Activated CD4-positive, alpha-beta T cell treated with anti-CD3 and anti-CD28 coated beads, Interleukin-2, amount 10 ng/mL, durations not matched to agents 24 days and 14 days (primary cell): ENCODE measurements around the gene TVP23A. TPM values are rescaled to one million over a fixed set of nuclear protein-coding genes. Genes with fewer than 3 reads are reported as not detected.
"Not testable (repeated sequence)": the region's sequence is repeated elsewhere in the genome, so short reads cannot be mapped to it uniquely, and the experiment has no call there.

ENCODE experiments used
- DNase-seq: peaks from one replicate; pipeline ENCODE4 v3.0.0; 2022
- H3K27ac Mint-ChIP-seq: one replicate; pipeline ENCODE4 v1.8.0; 2022; ENCODE audit warnings: mild to moderate bottlenecking, mixed read lengths
- H3K27me3 Mint-ChIP-seq: one replicate; pipeline ENCODE4 v1.8.0; 2022; ENCODE audit warnings: mixed read lengths
- H3K36me3 Mint-ChIP-seq: one replicate; pipeline ENCODE4 v1.8.0; 2022; ENCODE audit warnings: low read depth, mild to moderate bottlenecking, mixed read lengths
- H3K4me1 Mint-ChIP-seq: one replicate; pipeline ENCODE4 v1.8.0; 2021; ENCODE audit warnings: mixed read lengths
- H3K4me3 Mint-ChIP-seq: one replicate; pipeline ENCODE4 v1.8.0; 2022; ENCODE audit warnings: mild to moderate bottlenecking, moderate library complexity, mixed read lengths
- H3K9me3 Mint-ChIP-seq: one replicate; pipeline ENCODE4 v1.8.0; 2021; ENCODE audit warnings: mixed read lengths
- intact Hi-C: fragments of 100-400 bp; cut with micrococcal nuclease; formaldehyde crosslinking; loops from one replicate; pipeline ENCODE4 v1.15.1; 2023
- total RNA-seq: library from RNA; stranded (reverse); gene quantifications from 2 replicates; pipeline ENCODE4 v1.2.3, GENCODE V29; 2022

TVP23A gene
- total RNA-seq, 1 donor from 2014 or later = not detected

GRCh38 chr16:10830240-10830639 is 11.6 kb upstream of the TVP23A start:
- H3K9me3 Mint-ChIP-seq, H3K4me3 Mint-ChIP-seq, H3K4me1 Mint-ChIP-seq, DNase-seq, H3K27ac Mint-ChIP-seq, H3K36me3 Mint-ChIP-seq, intact Hi-C loops: not testable (repeated sequence)
- H3K27me3 Mint-ChIP-seq = peaks cover 13% of the 10 kb centered on the region

- DNase-seq, H3K4me1 Mint-ChIP-seq, H3K27ac Mint-ChIP-seq, H3K4me3 Mint-ChIP-seq, H3K36me3 Mint-ChIP-seq, H3K9me3 Mint-ChIP-seq, intact Hi-C loops: not testable (repeated sequence)
- H3K27me3 Mint-ChIP-seq = peaks cover 13% of the 10 kb centered on the region
Measured at GRCh38 chr16:10829390-10830098, 10.9 kb upstream of the TVP23A start.

GRCh38 chr16:10828851-10829366 is 10.3 kb upstream of the TVP23A start:
- no peak overlapping the region for H3K27ac Mint-ChIP-seq
- H3K4me1 Mint-ChIP-seq = no peaks in the 10 kb centered on the region
- DNase-seq = no peak
- intact Hi-C loops = no loop called here
- H3K27me3 Mint-ChIP-seq = peaks cover 13% of the 10 kb centered on the region
- no peaks in the 10 kb centered on the region for H3K36me3 Mint-ChIP-seq
- H3K9me3 Mint-ChIP-seq = no peaks in the 10 kb centered on the region
- no peak overlapping the region for H3K4me3 Mint-ChIP-seq

GRCh38 chr16:10827691-10828341 is 9.2 kb upstream of the TVP23A start:
- intact Hi-C loops = no loop called here
- Mint-ChIP-seq H3K4me1 (no peaks in the 10 kb centered on the region), H3K36me3 (no peaks in the 10 kb centered on the region), H3K4me3 (no peak overlapping the region), H3K27me3 (peaks cover 11% of the 10 kb centered on the region), H3K27ac (no peak overlapping the region), H3K9me3 (no peaks in the 10 kb centered on the region)
- DNase-seq = no peak

- Mint-ChIP-seq H3K36me3 (no peaks in the 10 kb centered on the region), H3K27me3 (peaks cover 5% of the 10 kb centered on the region)
- intact Hi-C loops = no loop called here
Measured at GRCh38 chr16:10824111-10824893, 5.7 kb upstream of the TVP23A start.

GRCh38 chr16:10822702-10823101 is 4.1 kb upstream of the TVP23A start:
- no peak for DNase-seq
- Mint-ChIP-seq H3K4me1 (no peaks in the 10 kb centered on the region), H3K27ac (no peak overlapping the region), H3K27me3 (peaks cover 6% of the 10 kb centered on the region), H3K36me3 (no peaks in the 10 kb centered on the region), H3K9me3 (no peaks in the 10 kb centered on the region), H3K4me3 (no peak overlapping the region)
- intact Hi-C loops = no loop called here

More at GRCh38 chr16:10824111-10824893, 5.7 kb upstream of the TVP23A start:
- DNase-seq = no peak
- H3K9me3 Mint-ChIP-seq = no peaks in the 10 kb centered on the region
- H3K27ac Mint-ChIP-seq = no peak overlapping the region
- H3K4me3 Mint-ChIP-seq = no peak overlapping the region
- H3K4me1 Mint-ChIP-seq = no peaks in the 10 kb centered on the region

GRCh38 chr16:10820546-10820945 is 2.0 kb upstream of the TVP23A start:
- Mint-ChIP-seq H3K4me1 (no peaks in the 10 kb centered on the region), H3K27me3 (peaks cover 11% of the 10 kb centered on the region), H3K27ac (no peak overlapping the region), H3K36me3 (no peaks in the 10 kb centered on the region), H3K9me3 (no peaks in the 10 kb centered on the region), H3K4me3 (no peak overlapping the region)
- DNase-seq = no peak
- intact Hi-C loops = no loop called here

- Mint-ChIP-seq H3K36me3 (no peaks in the 10 kb centered on the region), H3K27me3 (peaks cover 11% of the 10 kb centered on the region), H3K27ac (no peak overlapping the region), H3K4me1 (peaks cover under 1% of the 10 kb centered on the region), H3K4me3 (no peak overlapping the region), H3K9me3 (no peaks in the 10 kb centered on the region)
- intact Hi-C loops = no loop called here
- no peak for DNase-seq
Measured at GRCh38 chr16:10817514-10817913, 1.1 kb downstream of the TVP23A start.

- no peaks in the 10 kb centered on the region for H3K36me3 Mint-ChIP-seq
- peaks cover 8% of the 10 kb centered on the region for H3K27me3 Mint-ChIP-seq
- no peaks in the 10 kb centered on the region for H3K9me3 Mint-ChIP-seq
- DNase-seq = no peak
- H3K4me3 Mint-ChIP-seq = no peak overlapping the region
- intact Hi-C loops = no loop called here
- H3K27ac Mint-ChIP-seq = no peak overlapping the region
- H3K4me1 Mint-ChIP-seq = peaks cover 3% of the 10 kb centered on the region
Measured at GRCh38 chr16:10813099-10813455, 5.5 kb downstream of the TVP23A start.

- H3K9me3 Mint-ChIP-seq = no peaks in the 10 kb centered on the region
- peaks cover 7% of the 10 kb centered on the region for H3K27me3 Mint-ChIP-seq
- H3K36me3 Mint-ChIP-seq = no peaks in the 10 kb centered on the region
- peak overlapping the region; percentile 41 for H3K4me3 Mint-ChIP-seq
- DNase-seq = no peak
- intact Hi-C loops = no loop called here
- H3K4me1 Mint-ChIP-seq = peaks cover 3% of the 10 kb centered on the region
- H3K27ac Mint-ChIP-seq = peak overlapping the region; percentile 52
Measured at GRCh38 chr16:10812312-10813098, 6.1 kb downstream of the TVP23A start.

GRCh38 chr16:10809706-10810105 is 8.9 kb downstream of the TVP23A start:
- H3K4me3 Mint-ChIP-seq = no peak overlapping the region
- no peak overlapping the region for H3K27ac Mint-ChIP-seq
- DNase-seq = no peak
- H3K36me3 Mint-ChIP-seq = no peaks in the 10 kb centered on the region
- peaks cover 3% of the 10 kb centered on the region for H3K4me1 Mint-ChIP-seq
- peaks cover 18% of the 10 kb centered on the region for H3K27me3 Mint-ChIP-seq
- intact Hi-C loops = no loop called here
- no peaks in the 10 kb centered on the region for H3K9me3 Mint-ChIP-seq

- intact Hi-C loops = no loop called here
- peaks cover 3% of the 10 kb centered on the region for H3K4me1 Mint-ChIP-seq
- no peaks in the 10 kb centered on the region for H3K9me3 Mint-ChIP-seq
- H3K4me3 Mint-ChIP-seq = no peak overlapping the region
- no peak for DNase-seq
- peaks cover 18% of the 10 kb centered on the region for H3K27me3 Mint-ChIP-seq
- H3K36me3 Mint-ChIP-seq = no peaks in the 10 kb centered on the region
- H3K27ac Mint-ChIP-seq = no peak overlapping the region
Measured at GRCh38 chr16:10808850-10809249, 9.7 kb downstream of the TVP23A start.

- H3K36me3 Mint-ChIP-seq = no peaks in the 10 kb centered on the region
- no peak overlapping the region for H3K27ac Mint-ChIP-seq
- no peaks in the 10 kb centered on the region for H3K9me3 Mint-ChIP-seq
- H3K4me3 Mint-ChIP-seq = no peak overlapping the region
- peaks cover 3% of the 10 kb centered on the region for H3K4me1 Mint-ChIP-seq
- H3K27me3 Mint-ChIP-seq = peaks cover 18% of the 10 kb centered on the region
- no peak for DNase-seq
- intact Hi-C loops = no loop called here
Measured at GRCh38 chr16:10808218-10808617, 10.4 kb downstream of the TVP23A start.
